HT1080 (cell line): ENCODE measurements around the gene AMPD2. TPM values are rescaled to one million over a fixed set of nuclear protein-coding genes. Genes with fewer than 3 reads are reported as not detected.

Experiments
- DNase-seq: peaks from one replicate; pipeline ENCODE4 v3.0.0-alpha.2; 2015; ENCODE audit warnings: low read depth
- total RNA-seq: library from RNA; depleted of rRNA; stranded (reverse); fragments of >200 nt; shearing (Covaris generic); gene quantifications from 2 replicates; pipeline ENCODE4 v1.2.3, GENCODE V29; 2014

The AMPD2 gene
- total RNA-seq, 1 experiment from 2014 or later: 71.4 TPM

GRCh38 chr1:109630081-109630897 lies 10.7 kb downstream of the AMPD2 start:
- no peak for DNase-seq

GRCh38 chr1:109630898-109631512 lies 11.4 kb downstream of the AMPD2 start:
- DNase-seq: no peak

GRCh38 chr1:109631513-109632505 lies 12.2 kb downstream of the AMPD2 start:
- DNase-seq: no peak

GRCh38 chr1:109632671-109633346 lies 13.2 kb downstream of the AMPD2 start:
- no peak for DNase-seq

GRCh38 chr1:109634292-109634691 lies 14.7 kb downstream of the AMPD2 start:
- no peak for DNase-seq

- DNase-seq: no peak
These were observed 15.4 kb downstream of the AMPD2 start for GRCh38 chr1:109634771-109635750.

GRCh38 chr1:109635862-109636200 lies 16.2 kb downstream of the AMPD2 start:
- DNase-seq: no peak

- peak; percentile 51 for DNase-seq
These were observed 16.7 kb downstream of the AMPD2 start for GRCh38 chr1:109636201-109636952.

- DNase-seq: no peak
These were observed 17.8 kb downstream of the AMPD2 start for GRCh38 chr1:109637446-109637845.

- DNase-seq: no peak
These were observed 19.6 kb downstream of the AMPD2 start for GRCh38 chr1:109639063-109639840.

- DNase-seq: no peak
These were observed 20.2 kb downstream of the AMPD2 start for GRCh38 chr1:109639841-109640184.

- peak; percentile 47 for DNase-seq
These were observed 20.7 kb downstream of the AMPD2 start for GRCh38 chr1:109640285-109640865.

GRCh38 chr1:109641078-109641740 lies 21.6 kb downstream of the AMPD2 start:
- no peak for DNase-seq

GRCh38 chr1:109641861-109642260 lies 22.2 kb downstream of the AMPD2 start:
- DNase-seq: no peak

GRCh38 chr1:109642626-109643025 lies 23.0 kb downstream of the AMPD2 start:
- no peak for DNase-seq

GRCh38 chr1:109643385-109644230 lies 24.0 kb downstream of the AMPD2 start:
- DNase-seq: peak; percentile 70

- DNase-seq: no peak
These were observed 25.0 kb downstream of the AMPD2 start for GRCh38 chr1:109644670-109645069.
